HG03521 (cell line): ENCODE measurements around the gene CHAC1.
A peak's percentile ranks its signal among the peaks of the same experiment; 100 is the strongest.
"Not testable (repeated sequence)": the region's sequence is repeated elsewhere in the genome, so short reads cannot be mapped to it uniquely, and the experiment has no call there.

Experiments used
- ATAC-seq: cut with Tn5 transposase; IDR thresholded peaks from one replicate; pipeline ENCODE4 v1.9.1; 2021; ENCODE audit warnings: mild to moderate bottlenecking, moderate library complexity; ENCODE audit not compliant: unreplicated experiment

The CHAC1 gene

DNA sequence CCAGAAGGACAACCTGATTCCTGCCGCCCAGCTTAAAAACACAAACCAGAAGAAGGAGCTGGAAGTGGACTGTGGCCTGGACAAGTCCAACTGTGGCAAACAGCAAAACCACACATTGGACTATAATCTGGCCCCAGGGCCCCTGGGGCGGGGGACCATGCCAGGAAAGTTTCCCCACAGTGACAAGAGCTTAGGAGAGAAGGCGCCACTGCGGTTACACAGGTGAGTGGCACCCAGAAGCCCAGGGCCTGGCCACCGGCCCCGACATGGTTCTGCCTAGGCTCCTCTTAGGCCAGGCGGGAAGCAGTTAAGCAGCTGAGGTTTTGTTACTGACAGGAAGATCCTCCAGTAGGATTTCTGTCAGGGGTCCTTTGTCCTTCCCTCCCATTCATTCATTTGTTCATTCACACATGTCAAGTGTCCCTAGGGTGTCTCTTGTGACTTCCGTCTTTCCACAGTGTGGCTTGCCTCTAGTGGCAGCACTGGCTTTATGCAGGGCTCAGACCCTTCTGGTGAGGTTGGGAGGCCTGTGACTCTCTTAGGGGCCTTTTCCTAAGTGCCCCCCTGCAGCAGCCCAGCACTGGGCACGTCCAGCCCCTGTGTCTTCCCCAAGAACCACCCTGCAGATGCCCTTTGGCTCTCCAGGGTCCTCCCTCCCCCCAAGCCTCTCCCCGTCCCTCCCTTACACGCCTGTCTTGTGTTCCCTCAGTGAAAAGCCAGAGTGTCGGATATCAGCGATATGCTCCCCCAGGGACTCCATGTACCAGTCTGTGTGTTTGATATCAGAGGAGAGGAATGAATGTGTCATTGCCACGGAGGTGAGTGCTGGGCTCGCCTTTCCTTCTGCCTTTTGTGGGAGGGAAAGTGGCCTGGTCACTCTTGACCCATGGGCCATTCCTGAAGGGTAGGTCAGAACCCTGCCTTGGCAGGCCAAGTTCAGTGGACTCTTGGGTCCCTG is 16.3 kb upstream of the CHAC1 start:
- no peak for ATAC-seq

DNA sequence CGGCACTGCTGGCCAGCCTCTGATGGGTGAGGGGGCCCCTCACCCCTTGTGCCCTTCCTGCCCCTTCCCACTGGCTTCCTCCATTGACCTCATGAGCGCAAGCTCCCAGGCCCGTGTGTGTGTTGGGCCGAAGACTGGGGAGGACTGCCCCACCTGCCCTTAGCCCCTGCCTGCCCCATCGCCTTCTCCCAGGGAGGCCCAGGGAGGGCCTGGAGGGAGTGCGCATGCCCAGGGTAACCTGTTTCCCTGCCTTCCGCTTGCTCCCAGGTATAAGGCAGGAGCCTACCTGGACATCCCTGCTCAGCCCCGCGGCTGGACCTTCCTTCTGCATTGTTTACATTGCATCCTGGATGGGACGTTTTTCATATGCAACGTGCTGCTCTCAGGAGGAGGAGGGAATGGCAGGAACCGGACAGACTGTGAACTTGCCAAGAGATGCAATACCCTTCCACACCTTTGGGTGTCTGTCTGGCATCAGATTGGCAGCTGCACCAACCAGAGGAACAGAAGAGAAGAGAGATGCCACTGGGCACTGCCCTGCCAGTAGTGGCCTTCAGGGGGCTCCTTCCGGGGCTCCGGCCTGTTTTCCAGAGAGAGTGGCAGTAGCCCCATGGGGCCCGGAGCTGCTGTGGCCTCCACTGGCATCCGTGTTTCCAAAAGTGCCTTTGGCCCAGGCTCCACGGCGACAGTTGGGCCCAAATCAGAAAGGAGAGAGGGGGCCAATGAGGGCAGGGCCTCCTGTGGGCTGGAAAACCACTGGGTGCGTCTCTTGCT is 15.3 kb upstream of the CHAC1 start:
- no peak for ATAC-seq

DNA sequence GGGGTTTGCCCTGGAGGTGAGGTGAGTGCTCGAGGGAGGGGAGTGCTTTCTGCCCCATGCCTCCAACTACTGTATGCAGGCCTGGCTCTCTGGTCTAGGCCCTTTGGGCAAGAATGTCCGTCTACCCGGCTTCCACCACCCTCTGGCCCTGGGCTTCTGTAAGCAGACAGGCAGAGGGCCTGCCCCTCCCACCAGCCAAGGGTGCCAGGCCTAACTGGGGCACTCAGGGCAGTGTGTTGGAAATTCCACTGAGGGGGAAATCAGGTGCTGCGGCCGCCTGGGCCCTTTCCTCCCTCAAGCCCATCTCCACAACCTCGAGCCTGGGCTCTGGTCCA is 14.8 kb upstream of the CHAC1 start:
- no peak for ATAC-seq

DNA sequence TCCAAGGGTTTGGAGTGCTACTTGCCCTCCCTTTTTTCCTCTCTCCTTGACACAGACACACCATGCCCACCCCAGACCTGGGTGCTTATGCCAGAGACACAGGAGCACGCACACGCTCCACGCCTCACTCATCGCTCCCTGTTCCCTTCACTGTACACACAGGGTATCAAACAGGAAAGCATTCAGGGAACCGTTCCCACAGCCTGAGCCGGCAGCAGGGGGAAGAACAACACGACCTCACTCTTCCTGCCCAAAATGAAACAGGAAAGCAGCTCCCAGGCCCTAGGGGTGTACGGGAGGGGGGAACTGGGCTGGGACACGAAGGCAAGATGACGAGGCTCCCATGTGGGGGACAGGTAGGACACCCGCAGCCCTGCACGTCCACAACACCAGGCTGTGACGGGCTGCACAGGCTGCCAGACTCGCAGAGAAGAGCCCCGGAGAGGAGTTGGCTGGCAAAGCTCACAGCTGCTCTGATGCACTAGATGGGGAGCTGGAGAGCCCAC is 12.9 kb upstream of the CHAC1 start:
- ATAC-seq: no peak

DNA sequence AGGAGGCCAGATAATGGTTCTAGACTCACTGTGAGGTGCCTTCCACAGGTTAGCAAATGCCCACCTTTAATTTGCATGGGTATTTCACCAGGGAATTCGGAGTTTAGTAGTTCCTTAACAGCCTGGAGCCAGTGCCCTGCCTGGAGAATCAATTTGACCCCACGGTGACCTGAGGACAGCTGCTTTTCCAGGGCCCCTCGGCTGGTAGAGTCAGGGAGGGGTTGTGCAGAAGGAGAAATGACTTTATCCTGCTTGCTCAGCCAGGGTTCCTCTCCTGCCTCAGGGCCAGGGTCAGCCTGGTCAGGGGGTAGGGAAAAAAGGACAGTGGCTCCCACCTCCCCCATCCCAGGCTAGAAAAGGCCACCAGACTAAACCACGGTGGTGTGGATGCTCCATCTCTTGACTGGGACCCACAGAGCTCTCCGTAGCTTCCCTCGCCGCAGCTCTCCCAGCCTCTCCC is 12.2 kb upstream of the CHAC1 start:
- no peak for ATAC-seq

DNA sequence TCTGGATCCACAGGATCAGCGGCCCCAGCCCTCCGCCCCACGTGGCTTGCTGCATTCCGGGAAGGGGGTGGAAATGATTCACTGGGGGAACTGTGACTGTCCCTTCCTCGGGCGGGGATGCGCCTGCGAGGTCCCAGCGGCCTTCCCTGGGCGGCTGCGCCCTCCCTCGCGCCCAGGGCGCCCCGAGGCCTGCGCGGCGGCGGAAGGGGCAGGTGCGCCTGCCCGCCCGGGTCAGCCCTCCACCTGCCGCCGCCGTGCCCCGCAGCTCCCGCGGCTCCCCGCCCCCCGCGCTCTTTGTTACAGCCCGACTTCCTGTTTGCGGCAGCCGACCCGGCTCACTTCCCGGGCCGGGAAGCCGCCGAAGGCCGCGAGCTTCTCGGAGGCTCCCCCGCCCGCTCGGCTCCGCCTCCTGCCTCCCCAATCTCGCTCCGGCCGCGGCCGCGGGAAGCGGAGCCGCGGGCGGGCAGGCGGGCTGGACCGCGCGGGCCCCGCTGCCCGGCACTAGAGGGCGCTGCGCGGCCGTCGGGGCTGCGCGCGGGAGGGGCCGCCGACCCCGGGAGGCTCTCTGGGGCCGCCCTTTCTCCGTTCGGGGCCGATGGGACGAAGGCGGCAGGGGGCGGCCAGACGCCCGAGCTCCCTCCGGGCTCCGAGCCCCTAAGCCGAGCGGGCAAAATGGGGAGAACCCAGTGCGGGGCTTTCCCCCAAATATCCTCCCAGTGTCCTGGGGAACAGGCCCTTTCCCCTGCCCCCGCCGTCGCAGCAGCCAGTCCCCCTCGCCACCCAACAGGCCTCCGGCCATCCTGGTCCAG is 11.5 kb upstream of the CHAC1 start:
- ATAC-seq: peak; percentile 68

DNA sequence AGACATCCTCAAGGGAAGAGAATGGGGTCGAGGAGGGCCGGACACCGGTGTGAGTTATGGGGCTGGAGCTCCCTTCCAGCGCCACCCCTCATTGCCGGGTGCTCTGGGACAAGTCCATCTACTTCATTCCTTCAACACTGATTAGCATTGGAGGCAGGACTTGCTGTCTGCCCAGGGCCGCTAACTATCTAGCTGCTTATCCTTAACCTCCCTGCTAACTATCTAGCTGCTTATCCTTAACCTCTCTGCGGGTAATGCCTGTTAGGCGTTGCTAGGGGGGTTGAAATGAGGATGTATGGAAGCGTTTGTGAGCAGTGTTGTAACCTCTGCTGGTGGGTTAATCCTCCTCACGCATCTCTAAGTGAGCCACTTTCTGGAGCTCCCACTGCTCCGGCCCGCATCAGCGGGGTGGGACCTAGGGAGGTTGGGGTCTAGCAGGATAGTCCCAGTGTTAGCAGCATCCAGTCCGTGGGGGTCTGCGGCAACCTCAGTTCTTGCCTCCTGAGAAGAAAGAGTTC is 10.9 kb upstream of the CHAC1 start:
- no peak for ATAC-seq

DNA sequence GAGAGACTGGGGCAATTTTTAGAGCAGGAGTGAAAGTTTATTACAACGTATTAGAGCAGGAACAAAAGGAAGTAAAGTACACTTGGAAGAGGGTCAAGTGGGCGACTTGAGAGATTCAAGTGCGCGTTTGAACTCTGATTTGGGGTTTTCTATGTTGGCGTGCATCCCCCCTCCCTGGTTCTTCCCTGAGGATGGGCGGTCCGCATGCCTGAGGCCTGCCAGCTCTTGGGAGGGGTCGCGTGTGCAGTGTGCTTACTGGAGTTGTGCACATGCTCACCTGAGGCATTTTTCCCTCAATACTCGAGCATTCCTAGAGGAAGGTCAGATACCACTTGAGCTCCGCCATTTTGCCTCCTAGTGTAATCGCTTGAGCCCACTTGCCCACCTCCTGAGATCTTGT is 10.4 kb upstream of the CHAC1 start:
- no peak for ATAC-seq

DNA sequence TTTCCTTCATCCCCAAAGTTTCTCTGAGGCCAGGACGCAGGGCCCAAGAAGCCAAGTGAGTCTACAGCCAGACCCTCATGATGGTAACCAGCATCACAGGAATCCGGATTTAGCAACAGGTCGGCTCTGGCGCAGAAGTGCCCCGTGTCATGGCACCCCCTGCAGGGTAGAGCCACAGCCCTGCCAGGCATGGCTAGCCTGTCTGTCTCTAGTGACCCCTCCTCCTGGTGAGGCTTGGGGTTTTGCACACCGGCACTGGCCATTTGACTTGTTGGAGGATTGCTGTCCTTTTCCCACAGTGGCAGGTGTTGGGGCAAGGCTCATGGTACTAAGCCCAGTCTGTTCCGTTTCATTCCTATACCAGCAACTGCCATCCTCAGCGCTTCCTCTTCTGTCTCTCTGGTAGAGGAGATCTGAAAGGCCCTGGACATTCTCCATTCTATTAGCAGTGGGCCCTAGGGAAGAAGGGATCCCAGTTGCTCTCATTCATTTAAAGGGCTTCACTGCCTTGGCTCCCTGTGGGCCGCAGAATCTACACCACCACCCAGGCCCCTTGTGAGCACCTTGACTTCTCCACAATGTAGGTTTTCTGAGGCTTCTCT is 9.4 kb upstream of the CHAC1 start:
- ATAC-seq: no peak

DNA sequence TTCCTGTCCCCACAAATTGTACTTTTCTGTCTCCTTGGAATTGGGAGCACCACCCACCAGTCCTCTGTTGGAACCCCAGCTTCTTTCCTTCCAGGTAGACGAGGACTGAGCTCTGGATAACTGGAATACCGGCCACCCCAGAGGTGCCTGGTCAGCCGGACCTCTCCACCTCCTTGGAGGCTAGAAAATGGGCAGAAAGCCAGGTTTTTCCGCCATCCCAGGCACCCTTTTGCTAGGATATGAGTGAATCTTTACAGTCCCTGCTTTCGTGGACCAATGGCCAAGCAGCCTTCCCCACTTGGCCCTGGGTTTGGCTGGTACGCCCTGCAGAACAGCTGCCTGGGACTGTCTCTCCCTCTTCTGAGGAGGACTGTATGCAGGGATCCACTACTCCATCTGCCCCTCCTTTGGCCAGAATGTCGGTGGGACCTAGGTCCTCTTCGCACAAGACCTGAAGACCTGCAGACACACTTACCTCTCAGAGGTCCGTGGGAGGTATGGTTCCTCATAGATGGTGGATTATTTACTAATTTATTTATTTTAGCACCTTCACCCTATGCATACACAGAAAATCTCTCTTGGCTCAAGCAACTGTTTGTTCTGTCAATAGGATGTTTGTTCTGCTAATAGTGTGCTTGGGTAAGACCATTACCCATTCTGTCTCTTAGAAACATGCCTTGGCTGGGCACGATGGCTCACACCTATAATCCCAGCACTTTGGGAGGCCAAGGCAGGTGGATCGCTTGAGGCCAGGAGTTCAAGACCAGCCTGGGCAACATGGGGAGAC is 8.6 kb upstream of the CHAC1 start:
- ATAC-seq: no peak

DNA sequence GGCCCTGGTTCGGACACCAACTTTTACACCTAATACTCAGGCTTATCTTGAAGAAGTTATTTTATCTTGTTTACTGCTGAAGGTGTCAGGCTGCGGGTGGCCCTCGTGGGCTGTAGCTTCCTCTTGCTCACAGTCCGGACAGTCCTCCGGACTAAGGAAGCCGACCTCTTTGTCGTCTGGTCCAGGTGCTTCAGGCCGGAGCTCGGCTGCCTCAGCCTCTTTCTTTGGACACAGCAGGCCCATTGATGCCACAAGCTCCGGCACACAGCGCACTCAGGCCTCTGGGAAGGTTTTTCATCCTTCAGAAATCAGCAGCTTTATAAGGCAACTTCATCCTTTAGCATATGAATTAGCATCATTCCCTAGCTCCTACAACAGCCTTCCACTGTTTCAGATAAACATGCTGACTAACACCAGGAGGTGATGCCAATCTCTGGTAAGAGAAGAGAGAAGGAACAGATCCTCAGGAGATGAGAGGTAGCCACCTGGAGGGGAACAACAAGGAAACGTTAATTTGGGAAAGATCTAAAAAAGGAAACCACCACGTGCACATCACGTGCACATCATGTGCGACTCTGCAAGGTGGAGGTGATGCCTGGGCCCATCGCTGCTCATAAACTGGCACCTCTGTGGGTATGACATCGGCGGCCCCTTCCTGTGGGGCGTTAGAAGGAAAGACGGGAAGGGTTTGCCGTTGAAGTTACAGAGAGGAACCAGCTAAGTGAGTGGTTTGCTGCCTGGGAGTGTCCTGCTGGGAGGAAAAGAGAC is 4.4 kb upstream of the CHAC1 start:
- no peak for ATAC-seq

DNA sequence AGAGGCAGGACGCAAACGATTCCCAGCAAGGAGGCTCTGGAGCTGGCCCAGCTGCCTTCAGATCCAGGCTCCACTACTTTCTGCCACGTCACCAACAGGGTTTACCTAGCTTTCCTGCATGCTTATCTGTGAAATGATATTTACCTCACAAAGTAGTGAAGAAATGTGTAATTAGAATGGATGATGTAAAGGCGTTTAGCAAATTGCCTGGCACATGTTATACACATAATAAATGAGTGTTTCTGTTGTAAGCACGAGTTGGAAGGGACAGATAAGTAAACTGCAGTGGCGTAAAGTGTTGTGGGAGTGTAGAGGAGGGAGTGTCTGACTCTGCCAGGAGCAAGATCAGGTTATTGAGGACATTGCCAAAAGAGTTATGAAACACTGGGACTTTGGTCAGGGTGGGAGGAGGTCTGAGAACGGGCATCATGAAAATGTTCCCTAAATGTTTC is 3.5 kb upstream of the CHAC1 start:
- ATAC-seq: no peak

DNA sequence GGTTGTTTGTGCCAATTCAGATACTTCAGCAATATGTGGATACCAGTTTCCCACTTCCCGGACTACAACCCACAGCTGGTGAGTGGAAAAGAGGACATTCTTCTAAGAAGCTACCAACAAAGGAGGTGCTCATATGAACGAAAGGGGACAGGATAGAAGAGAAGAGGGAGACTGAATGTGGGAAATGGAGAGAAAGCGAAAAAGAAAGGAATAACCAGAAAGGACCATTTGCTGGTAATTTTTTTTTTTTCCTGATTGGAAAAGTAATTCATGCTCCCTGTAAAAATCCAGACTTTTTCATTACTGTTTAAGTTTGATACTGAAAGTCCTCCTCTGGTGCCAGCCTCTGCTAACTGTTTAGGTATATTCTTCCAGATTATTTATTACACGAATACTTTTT is 1.5 kb upstream of the CHAC1 start:
- ATAC-seq: no peak

DNA sequence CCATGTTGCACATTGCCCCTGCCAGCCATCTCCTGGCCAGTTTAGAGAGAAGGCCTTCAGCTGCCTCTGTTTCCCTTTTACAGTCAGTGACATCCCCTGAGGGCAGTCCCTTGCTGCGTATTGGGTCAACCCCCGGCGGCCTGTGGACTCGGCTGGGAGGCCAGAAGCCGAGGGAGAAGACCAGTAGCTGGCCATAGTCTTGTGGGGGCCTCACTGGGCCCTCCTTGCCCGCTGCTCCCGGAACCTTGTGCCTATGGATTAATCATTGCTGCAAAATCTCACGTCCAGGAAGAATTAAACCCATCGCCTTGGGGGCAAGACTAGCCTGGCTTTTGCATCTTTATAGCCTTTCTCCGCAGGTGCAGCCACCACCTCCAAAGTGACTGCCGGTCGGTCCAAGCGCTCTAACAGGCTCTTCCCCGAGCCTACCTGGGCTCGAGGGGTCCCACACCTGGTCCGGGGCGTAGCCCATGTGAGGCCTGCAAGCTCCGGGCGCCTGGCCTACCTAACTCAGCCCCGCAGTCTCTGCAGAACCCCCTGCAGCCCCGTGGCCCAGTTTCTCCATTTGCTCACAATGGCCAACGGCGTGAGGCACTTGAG is 870 bp upstream of the CHAC1 start:
- ATAC-seq: no peak

DNA sequence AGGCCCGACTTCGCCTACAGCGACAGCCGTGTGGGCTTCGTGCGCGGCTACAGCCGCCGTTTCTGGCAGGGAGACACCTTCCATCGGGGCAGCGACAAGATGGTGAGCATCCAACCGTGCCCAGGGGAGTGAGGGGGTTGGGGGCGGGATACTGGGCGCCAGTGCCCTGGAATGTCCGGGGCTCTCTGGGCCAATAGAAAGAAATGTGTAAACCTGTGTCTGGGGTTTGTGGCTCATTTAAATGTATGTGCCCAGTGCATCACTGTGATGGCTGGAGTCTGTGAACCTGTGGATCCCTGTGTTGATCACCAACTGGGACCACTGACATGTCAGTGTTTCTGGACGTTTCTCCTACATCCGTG is 423 bp downstream of the CHAC1 start:
- ATAC-seq: no peak

DNA sequence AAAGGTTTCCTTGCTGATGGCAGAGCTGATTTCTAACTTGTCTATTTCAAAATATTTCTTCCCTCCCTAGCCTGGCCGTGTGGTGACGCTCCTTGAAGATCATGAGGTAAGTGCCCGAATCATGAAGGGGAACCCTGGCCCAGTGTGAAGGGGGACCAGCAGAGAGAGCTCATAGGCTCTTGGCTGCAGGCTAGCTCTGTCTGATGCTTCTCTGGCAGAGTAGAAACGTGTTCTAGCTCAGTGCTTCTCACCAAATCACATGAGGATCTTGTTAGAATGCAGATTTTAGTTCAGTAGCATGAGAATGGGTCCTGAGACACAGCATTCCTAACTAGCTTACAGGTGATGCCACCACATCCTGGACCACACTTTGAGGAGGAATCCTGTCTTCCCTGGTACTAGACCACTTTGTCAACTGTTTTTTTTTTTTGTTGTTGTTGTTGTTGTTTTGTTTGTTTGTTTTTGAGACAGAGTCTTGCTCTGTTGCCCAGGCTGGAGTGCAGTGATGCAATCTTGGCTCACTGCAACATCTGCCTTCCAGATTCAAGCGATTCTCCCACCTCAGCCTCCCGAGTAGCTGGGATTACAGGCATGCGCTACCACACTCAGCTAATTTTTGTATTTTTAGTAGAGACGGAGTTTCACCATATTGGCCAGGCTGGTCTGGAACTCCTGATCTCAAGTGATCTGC is 1.0 kb downstream of the CHAC1 start:
- not testable (repeated sequence) for ATAC-seq

DNA sequence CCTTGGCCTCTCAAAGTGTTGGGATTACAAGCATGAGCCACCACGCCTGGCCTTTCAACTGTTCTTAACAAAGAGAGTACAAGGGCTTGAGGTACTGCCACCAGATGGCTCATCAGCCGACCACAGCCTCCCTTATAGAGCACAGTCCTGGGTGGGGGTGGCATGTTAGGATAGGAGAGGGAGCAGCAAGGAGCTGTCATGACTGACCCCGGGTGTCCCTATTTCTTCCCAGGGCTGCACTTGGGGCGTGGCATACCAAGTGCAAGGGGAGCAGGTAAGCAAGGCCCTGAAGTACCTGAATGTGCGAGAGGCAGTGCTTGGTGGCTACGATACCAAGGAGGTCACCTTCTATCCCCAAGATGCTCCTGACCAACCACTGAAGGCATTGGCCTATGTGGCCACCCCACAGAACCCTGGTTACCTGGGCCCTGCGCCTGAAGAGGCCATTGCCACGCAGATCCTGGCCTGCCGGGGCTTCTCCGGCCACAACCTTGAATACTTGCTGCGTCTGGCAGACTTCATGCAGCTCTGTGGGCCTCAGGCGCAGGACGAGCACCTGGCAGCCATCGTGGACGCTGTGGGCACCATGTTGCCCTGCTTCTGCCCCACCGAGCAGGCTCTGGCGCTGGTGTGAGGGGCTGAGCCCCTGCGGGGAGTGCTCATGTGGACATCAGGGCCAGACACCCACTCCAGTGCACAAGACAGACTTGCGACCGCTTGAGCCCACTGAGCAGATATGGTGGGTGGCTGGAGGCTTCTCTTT is 2.1 kb downstream of the CHAC1 start:
- ATAC-seq: no peak
